Measurements from ENCODE around the gene MX1. TPM values are rescaled to one million over a fixed set of nuclear protein-coding genes. Genes with fewer than 3 reads are reported as not detected.
A peak's percentile ranks its signal among the peaks of the same experiment; 100 is the strongest.

MX1 gene
- polyA plus RNA-seq, 2 of the 4 experiments (the other 2 are of a cell fraction) = 0.58 to 0.96 TPM

DNA sequence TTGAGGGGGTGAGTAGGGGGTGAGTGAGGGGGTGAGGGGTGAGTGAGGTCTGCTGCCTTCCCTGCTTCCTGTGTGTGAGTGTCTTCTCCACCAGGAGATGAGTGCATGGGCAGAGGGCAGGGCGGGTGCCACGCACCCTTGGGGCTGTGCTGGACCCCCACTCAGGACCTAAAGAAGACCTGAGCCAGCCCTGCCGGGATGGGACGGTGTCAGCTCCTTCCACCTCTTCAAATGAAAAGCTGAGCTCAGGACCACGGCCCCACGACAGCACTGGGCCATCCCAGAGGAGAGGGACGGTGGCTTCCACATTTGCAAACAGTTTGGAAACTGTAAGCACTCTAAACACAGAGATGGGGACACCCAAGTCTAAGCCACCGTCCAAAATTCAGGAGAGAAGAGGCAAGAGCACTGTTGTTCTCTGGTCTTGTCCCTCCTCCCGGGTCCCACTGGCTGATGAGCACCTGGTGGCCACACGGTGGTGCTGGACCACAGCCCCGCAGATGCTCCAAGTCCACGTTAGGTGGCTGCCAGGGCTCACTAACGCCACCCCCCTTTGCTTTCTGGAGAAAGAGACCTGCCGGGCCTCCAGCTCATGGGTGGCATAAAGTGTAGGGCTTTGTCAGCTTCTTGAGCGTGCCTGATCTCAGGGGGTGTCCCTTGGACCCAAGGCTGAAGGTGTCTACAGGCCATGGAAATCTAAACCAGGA, 49.8 kb downstream of the MX1 start:
- Histone ChIP-seq H3K4me1 (no peaks in the 10 kb centered on the region), H3K9me3 (no peaks in the 10 kb centered on the region), H3K27ac (no peak overlapping the region), H3K4me3 (no peak overlapping the region), H3K4me2 (no peak overlapping the region)
- ATAC-seq = peak in 1 of 2 experiments; percentile 19; a peak in 1 of 6 replicates
- ChIA-PET POLR2A (no interaction called here), CTCF (interaction anchor here (0.9 kb wide), 1 partner anchor 193 kb away, joined by 4 read pairs; no protein-coding TSS in a partner anchor)
- WGBS (ENCODE audit: missing lambda C conversion rate) = 68% methylated on average over 11 of the region's 15 CpGs
- TF ChIP-seq JUNB (IDR thresholded peaks at IDR 0.05) (no peak), RFX5 (IDR thresholded peaks at IDR 0.05) (no peak), POLR2AphosphoS2 (conservative IDR thresholded peaks at IDR 0.05; ENCODE audit: low read length) (no peak), KDM5A (IDR thresholded peaks at IDR 0.05) (no peak), FOXS1 (CRISPR knock-in tag; IDR thresholded peaks at IDR 0.05) (no peak), MAZ (IDR thresholded peaks at IDR 0.05; ENCODE audit: borderline replicate concordance, low read depth, low read length) (no peak), GATA3 (IDR thresholded peaks at IDR 0.05; ENCODE audit: borderline replicate concordance) (no peak), FOSB (CRISPR knock-in tag; IDR thresholded peaks at IDR 0.05) (no peak), HOXB5 (CRISPR knock-in tag; IDR thresholded peaks at IDR 0.05) (no peak), HOXA7 (CRISPR knock-in tag; IDR thresholded peaks at IDR 0.05) (no peak), ZC3H11A (IDR thresholded peaks at IDR 0.05) (no peak), RAD21 (conservative IDR thresholded peaks at IDR 0.05 in 1 of 2, IDR thresholded peaks at IDR 0.05 in 1 of 2) (no peak)
- TF ChIP-seq, protein P1, sequence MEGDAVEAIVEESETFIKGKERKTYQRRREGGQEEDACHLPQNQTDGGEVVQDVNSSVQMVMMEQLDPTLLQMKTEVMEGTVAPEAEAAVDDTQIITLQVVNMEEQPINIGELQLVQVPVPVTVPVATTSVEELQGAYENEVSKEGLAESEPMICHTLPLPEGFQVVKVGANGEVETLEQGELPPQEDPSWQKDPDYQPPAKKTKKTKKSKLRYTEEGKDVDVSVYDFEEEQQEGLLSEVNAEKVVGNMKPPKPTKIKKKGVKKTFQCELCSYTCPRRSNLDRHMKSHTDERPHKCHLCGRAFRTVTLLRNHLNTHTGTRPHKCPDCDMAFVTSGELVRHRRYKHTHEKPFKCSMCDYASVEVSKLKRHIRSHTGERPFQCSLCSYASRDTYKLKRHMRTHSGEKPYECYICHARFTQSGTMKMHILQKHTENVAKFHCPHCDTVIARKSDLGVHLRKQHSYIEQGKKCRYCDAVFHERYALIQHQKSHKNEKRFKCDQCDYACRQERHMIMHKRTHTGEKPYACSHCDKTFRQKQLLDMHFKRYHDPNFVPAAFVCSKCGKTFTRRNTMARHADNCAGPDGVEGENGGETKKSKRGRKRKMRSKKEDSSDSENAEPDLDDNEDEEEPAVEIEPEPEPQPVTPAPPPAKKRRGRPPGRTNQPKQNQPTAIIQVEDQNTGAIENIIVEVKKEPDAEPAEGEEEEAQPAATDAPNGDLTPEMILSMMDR (IDR thresholded peaks at IDR 0.05) = no peak
- TF ChIP-seq, protein P2, sequence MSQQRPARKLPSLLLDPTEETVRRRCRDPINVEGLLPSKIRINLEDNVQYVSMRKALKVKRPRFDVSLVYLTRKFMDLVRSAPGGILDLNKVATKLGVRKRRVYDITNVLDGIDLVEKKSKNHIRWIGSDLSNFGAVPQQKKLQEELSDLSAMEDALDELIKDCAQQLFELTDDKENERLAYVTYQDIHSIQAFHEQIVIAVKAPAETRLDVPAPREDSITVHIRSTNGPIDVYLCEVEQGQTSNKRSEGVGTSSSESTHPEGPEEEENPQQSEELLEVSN (IDR thresholded peaks at IDR 0.05; ENCODE audit: borderline replicate concordance, low read depth) = no peak
- TF ChIP-seq, protein P3, sequence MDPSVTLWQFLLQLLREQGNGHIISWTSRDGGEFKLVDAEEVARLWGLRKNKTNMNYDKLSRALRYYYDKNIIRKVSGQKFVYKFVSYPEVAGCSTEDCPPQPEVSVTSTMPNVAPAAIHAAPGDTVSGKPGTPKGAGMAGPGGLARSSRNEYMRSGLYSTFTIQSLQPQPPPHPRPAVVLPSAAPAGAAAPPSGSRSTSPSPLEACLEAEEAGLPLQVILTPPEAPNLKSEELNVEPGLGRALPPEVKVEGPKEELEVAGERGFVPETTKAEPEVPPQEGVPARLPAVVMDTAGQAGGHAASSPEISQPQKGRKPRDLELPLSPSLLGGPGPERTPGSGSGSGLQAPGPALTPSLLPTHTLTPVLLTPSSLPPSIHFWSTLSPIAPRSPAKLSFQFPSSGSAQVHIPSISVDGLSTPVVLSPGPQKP (IDR thresholded peaks at IDR 0.05; ENCODE audit: low read depth, low read length) = no peak
- DNase-seq (ENCODE audit: low read depth in 1 of 2, low spot score in 1 of 2) = no peak
- FAIRE-seq = no peak

DNA sequence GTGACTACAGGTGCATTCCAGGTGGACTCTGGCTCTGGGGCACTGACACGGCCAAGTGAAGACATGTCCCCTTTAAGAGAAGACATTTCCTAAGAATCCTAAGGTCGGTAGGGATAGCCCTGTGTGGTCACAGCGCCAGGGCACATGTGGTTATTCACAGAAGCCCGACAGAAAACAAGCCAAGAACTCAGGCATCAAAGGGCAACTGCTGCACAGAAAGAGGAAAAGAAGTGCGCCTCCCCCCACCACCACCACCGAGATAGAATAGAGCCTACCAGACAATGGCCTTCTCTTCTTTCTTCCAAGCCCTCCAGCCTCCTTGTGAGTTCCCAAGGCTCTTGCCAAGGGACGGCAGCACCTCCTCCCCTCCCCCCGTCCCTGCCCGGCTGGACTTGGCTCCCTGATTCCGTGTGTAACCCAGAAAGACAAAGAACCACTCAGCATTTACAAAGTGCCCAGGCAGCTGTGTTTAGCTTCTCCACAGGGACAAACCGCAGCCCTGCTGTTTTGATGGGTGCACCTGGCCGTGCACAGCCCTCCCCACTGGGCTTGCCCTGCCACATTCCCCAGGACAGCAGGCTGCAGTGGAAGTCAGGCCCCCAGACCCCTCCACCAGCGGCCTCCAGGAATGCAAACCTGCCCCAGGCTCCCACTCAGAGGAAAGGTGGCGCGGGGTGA, 51.7 kb downstream of the MX1 start:
- H3K4me3 ChIP-seq = no peak overlapping the region
- no peak overlapping the region for H3K27ac ChIP-seq
- no peak for TF ChIP-seq KDM5A (IDR thresholded peaks at IDR 0.05)
- TF ChIP-seq, protein P1 (IDR thresholded peaks at IDR 0.05) = no peak
- TF ChIP-seq, protein P4, sequence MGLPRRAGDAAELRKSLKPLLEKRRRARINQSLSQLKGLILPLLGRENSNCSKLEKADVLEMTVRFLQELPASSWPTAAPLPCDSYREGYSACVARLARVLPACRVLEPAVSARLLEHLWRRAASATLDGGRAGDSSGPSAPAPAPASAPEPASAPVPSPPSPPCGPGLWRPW (IDR thresholded peaks at IDR 0.05) = no peak
- TF ChIP-seq, protein P5, sequence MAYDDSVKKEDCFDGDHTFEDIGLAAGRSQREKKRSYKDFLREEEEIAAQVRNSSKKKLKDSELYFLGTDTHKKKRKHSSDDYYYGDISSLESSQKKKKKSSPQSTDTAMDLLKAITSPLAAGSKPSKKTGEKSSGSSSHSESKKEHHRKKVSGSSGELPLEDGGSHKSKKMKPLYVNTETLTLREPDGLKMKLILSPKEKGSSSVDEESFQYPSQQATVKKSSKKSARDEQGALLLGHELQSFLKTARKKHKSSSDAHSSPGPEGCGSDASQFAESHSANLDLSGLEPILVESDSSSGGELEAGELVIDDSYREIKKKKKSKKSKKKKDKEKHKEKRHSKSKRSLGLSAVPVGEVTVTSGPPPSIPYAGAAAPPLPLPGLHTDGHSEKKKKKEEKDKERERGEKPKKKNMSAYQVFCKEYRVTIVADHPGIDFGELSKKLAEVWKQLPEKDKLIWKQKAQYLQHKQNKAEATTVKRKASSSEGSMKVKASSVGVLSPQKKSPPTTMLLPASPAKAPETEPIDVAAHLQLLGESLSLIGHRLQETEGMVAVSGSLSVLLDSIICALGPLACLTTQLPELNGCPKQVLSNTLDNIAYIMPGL (CRISPR knock-in tag; IDR thresholded peaks at IDR 0.05; ENCODE audit: borderline replicate concordance) = no peak
- TF ChIP-seq, protein P6, sequence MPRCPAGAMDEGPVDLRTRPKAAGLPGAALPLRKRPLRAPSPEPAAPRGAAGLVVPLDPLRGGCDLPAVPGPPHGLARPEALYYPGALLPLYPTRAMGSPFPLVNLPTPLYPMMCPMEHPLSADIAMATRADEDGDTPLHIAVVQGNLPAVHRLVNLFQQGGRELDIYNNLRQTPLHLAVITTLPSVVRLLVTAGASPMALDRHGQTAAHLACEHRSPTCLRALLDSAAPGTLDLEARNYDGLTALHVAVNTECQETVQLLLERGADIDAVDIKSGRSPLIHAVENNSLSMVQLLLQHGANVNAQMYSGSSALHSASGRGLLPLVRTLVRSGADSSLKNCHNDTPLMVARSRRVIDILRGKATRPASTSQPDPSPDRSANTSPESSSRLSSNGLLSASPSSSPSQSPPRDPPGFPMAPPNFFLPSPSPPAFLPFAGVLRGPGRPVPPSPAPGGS (IDR thresholded peaks at IDR 0.05) = no peak
- no peak for TF ChIP-seq HDAC2 (IDR thresholded peaks at IDR 0.05)
- TF ChIP-seq MYC (IDR thresholded peaks at IDR 0.05; ENCODE audit: borderline replicate concordance, low read length) = no peak
- TF ChIP-seq MAZ (IDR thresholded peaks at IDR 0.05; ENCODE audit: borderline replicate concordance, low read depth, low read length) = no peak
- no peak for TF ChIP-seq SMC3 (IDR thresholded peaks at IDR 0.05)
- TF ChIP-seq HOXB13 (CRISPR knock-in tag; IDR thresholded peaks at IDR 0.05; ENCODE audit: low read depth) = no peak
- TF ChIP-seq TFCP2L1 (CRISPR knock-in tag; IDR thresholded peaks at IDR 0.05) = no peak
- 41% methylated on average over 5 of the region's 15 CpGs for WGBS (ENCODE audit: missing lambda C conversion rate)
- ATAC-seq (no peak), DNase-seq (ENCODE audit: low read depth in 1 of 2, low spot score in 1 of 2) (no peak), FAIRE-seq (no peak)
- no peak overlapping the region for H3K4me2 ChIP-seq
- H3K9me3 ChIP-seq = no peaks in the 10 kb centered on the region
- ChIA-PET POLR2A (no interaction called here), CTCF (interaction anchor here (1.0 kb wide), 1 partner anchor 339 kb away, joined by 3 read pairs; no protein-coding TSS in a partner anchor)
- no peaks in the 10 kb centered on the region for H3K4me1 ChIP-seq
